ENCODE results near the gene FHIT.

FHIT gene

GRCh38 chr3:59873576-59874230 lies 1377.5 kb downstream of the FHIT start:
- TF ChIP-seq GATA3 (IDR thresholded peaks at IDR 0.05; ENCODE audit: low read depth, low read length) (no peak), GATA2 (IDR thresholded peaks at IDR 0.05; ENCODE audit: low read depth, low read length) (no peak)

GRCh38 chr3:59872128-59872527 lies 1379.1 kb downstream of the FHIT start:
- TF ChIP-seq GATA3 (IDR thresholded peaks at IDR 0.05; ENCODE audit: low read depth, low read length) = no peak
- no peak for TF ChIP-seq GATA2 (IDR thresholded peaks at IDR 0.05; ENCODE audit: low read depth, low read length)

GRCh38 chr3:59867185-59868002 lies 1383.9 kb downstream of the FHIT start:
- TF ChIP-seq GATA3 (IDR thresholded peaks at IDR 0.05; ENCODE audit: low read depth, low read length) (no peak), GATA2 (IDR thresholded peaks at IDR 0.05; ENCODE audit: low read depth, low read length) (no peak)

GRCh38 chr3:59866076-59866475 lies 1385.2 kb downstream of the FHIT start:
- TF ChIP-seq GATA2 (IDR thresholded peaks at IDR 0.05; ENCODE audit: low read depth, low read length) = no peak
- no peak for TF ChIP-seq GATA3 (IDR thresholded peaks at IDR 0.05; ENCODE audit: low read depth, low read length)

GRCh38 chr3:59865351-59865750 lies 1385.9 kb downstream of the FHIT start:
- no peak for TF ChIP-seq GATA2 (IDR thresholded peaks at IDR 0.05; ENCODE audit: low read depth, low read length)

GRCh38 chr3:59862686-59863085 lies 1388.6 kb downstream of the FHIT start:
- TF ChIP-seq GATA3 (IDR thresholded peaks at IDR 0.05; ENCODE audit: low read depth, low read length) = no peak
- no peak for TF ChIP-seq GATA2 (IDR thresholded peaks at IDR 0.05; ENCODE audit: low read depth, low read length)

GRCh38 chr3:59857589-59858346 lies 1393.5 kb downstream of the FHIT start:
- TF ChIP-seq GATA3 (IDR thresholded peaks at IDR 0.05; ENCODE audit: low read depth, low read length) (no peak), GATA2 (IDR thresholded peaks at IDR 0.05; ENCODE audit: low read depth, low read length) (no peak)

- no peak for TF ChIP-seq GATA2 (IDR thresholded peaks at IDR 0.05; ENCODE audit: low read depth, low read length)
- TF ChIP-seq GATA3 (IDR thresholded peaks at IDR 0.05; ENCODE audit: low read depth, low read length) = no peak
These were observed 1394.3 kb downstream of the FHIT start for GRCh38 chr3:59856934-59857460.

- TF ChIP-seq GATA3 (IDR thresholded peaks at IDR 0.05; ENCODE audit: low read depth, low read length) (no peak), GATA2 (IDR thresholded peaks at IDR 0.05; ENCODE audit: low read depth, low read length) (no peak)
These were observed 1397.1 kb downstream of the FHIT start for GRCh38 chr3:59854061-59854709.

GRCh38 chr3:59850417-59850816 lies 1400.8 kb downstream of the FHIT start:
- TF ChIP-seq GATA2 (IDR thresholded peaks at IDR 0.05; ENCODE audit: low read depth, low read length) (no peak), GATA3 (IDR thresholded peaks at IDR 0.05; ENCODE audit: low read depth, low read length) (no peak)

GRCh38 chr3:59845386-59845785 lies 1405.9 kb downstream of the FHIT start:
- TF ChIP-seq GATA3 (IDR thresholded peaks at IDR 0.05; ENCODE audit: low read depth, low read length) (no peak), GATA2 (IDR thresholded peaks at IDR 0.05; ENCODE audit: low read depth, low read length) (no peak)

GRCh38 chr3:59843821-59844220 lies 1407.4 kb downstream of the FHIT start:
- no peak for TF ChIP-seq GATA3 (IDR thresholded peaks at IDR 0.05; ENCODE audit: low read depth, low read length)
- no peak for TF ChIP-seq GATA2 (IDR thresholded peaks at IDR 0.05; ENCODE audit: low read depth, low read length)

- TF ChIP-seq GATA2 (IDR thresholded peaks at IDR 0.05; ENCODE audit: low read depth, low read length) (no peak), GATA3 (IDR thresholded peaks at IDR 0.05; ENCODE audit: low read depth, low read length) (no peak)
These were observed 1411.3 kb downstream of the FHIT start for GRCh38 chr3:59839810-59840515.

Measured in SH-SY5Y (cell line).